ENCODE data around the gene PDZRN3.

DNA sequence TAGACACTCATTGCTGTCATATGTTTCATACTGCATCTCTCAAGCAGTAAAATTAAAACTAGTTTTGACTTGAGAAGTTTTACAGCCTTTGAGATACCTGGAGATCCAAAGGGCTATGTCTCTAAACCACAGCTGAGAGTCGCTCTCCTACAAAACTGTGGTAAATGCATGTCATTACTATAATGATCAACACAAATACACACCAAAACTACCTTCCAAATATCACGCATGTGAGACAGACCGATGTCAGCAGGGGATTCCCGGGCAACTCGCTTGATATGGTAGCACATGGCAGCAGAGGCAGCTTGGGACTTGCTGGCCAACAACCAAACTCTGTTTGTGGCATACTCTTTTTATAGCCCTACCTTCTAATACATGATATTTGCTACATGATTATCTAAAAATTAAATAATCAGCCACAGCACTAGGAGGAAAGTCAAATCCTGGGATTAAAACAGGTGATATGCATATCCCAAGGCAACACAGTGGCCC is 56.3 kb downstream of the PDZRN3 start:
- TF ChIP-seq ZFX (IDR thresholded peaks at IDR 0.05): no peak
- TF ChIP-seq CTCF (conservative IDR thresholded peaks at IDR 0.05): no peak
